ENCODE data around the gene ZHX3.

The ZHX3 gene

DNA sequence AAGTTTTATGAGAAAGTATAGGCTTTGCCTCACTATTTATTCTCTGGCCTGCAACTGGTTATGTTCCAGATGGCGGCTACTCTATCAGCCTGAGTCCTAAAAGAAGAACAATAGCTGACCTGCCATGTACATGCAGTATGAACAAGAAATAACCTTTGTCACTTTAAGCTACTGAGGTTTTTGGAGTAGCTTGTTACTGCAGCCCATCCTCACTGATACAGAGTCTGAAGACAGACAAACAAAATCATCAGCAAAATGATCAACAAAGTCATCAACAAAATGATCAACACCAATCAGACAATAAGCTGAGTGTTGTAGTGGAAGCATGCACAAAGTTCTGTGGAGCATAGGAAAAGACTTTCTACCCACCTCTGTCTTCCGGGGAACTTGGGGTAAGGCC, 97.7 kb downstream of the ZHX3 start:
- DNase-seq: no peak

DNA sequence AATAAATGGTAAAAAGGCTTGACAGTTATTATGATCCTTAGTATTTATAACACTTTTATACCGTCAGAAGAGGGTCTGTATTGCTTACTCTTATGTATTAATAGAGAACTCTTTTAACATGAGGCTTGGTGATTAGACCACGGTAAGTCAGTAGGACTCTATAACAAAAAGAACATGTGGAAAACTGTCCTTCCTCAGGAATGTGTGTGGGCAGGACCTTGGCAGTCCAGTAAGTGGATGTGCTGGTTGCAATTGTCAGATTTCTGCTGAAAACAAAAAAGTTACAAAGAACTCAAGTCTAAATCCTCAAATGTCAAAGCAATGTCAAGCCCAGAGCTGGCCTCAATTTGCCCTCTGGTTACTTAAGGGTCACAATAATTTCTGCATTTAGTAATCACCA, 99.1 kb downstream of the ZHX3 start:
- DNase-seq: no peak

GRCh38 chr20:41217422-41217821, 100.1 kb downstream of the ZHX3 start:
- no peak for DNase-seq

GRCh38 chr20:41214666-41215065, 102.9 kb downstream of the ZHX3 start:
- no peak for DNase-seq

DNA sequence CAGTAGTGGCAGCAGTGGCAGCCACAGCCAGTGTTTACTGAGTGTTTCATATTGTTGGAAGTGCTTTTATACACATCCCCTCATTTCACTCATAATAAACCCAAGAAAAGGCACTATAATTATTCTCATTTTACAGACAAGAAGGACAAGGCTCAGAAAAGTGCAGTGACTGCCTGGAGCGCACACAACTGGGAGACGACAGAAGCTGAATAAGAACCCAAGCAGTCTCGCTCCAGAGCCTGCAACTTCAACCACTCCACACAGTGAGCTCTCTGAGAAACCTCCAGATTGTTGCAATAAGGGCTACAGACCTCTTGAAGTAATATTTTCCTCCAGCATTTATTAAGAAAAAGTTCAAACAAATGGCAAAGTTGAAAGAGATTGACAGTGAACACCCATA, 103.3 kb downstream of the ZHX3 start:
- no peak for DNase-seq

DNA sequence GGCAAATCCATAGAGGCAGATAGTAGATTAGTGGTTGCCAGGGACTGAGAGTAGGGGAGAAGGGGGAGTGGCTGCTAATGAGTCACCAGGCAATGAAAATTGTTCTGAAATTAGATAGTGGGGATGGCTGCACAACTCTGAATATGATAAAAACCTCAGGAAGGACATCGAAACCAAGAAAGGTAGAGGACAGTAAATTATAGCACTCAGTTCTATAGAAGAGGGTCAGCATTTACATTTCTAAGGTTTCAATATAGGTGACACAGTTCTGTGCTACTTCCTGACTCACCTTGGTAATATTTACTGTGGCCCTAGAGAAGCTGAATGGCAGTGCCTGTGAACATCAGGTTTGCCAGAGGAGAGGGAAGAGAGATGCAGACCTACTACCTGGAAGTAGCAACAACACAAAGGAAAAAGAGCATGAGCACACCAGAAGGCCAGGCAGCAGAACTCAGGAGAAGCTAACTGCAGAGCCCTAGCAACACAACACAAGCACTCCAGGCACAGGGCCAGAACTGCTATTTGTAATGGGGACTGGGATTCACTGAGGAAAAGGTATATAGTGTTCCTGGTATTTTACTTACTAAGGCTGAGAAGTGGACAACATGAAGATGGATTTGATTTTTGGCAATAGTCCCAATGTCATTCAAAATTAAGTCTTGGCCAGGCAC, 104.2 kb downstream of the ZHX3 start:
- DNase-seq: no peak

GRCh38 chr20:41205313-41205712, 112.2 kb downstream of the ZHX3 start:
- DNase-seq: no peak

GRCh38 chr20:41204304-41205265, 112.9 kb downstream of the ZHX3 start:
- DNase-seq: no peak

GRCh38 chr20:41203660-41204059, 113.9 kb downstream of the ZHX3 start:
- DNase-seq: no peak

DNA sequence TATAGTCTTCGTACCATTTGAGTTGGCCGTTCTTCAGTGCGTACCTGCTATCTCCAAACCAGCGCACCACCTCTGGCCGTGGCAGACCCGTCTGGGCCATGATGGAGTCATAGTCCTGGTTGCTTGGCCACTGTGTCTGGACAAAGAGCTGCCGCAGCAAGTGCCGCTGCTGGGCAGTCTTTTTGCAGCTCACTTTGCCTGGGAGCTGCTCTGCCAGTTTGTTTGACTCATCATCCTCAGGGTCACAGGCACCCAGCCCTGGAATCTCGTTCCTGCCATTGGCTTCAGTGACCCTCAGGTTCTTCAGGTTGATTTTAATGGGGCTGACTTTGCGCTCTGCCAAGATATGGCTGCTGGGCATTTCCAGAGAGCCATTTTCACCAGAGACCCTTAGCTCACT, 115.1 kb downstream of the ZHX3 start:
- no peak for DNase-seq

- no peak for DNase-seq
These were observed 115.8 kb downstream of the ZHX3 start for GRCh38 chr20:41201760-41202159.

- no peak for DNase-seq
These were observed 116.9 kb downstream of the ZHX3 start for GRCh38 chr20:41200446-41201202.

- DNase-seq: no peak
These were observed 119.1 kb downstream of the ZHX3 start for GRCh38 chr20:41198443-41198842.

DNA sequence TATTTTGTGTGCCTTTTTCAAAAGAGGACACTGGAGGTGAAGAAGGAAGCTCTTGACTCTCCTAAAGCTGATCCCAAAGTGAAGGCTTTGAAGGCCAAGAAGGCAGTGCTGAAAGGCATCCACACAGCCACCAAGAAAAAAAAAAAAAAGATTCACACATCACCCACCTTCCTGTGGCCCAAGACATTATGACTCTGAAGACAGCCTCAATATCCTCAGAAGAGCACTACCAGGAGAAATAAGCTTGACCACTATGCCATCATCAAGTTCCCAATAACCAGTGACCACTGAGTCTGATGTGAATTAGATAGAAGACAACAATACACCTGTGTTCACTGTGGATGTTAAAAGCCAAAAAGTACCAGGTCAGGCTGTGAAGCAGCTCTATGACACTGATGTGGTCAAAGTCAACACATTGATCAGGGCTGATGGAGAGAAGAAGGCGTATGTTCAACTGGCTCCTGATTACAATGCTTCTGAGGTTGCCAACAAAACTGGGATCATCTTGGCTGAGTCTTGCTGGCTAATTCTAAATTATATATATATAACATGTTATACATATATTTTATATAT, 120.8 kb downstream of the ZHX3 start:
- no peak for DNase-seq

- DNase-seq: no peak
These were observed 125.0 kb downstream of the ZHX3 start for GRCh38 chr20:41192575-41192974.

DNA sequence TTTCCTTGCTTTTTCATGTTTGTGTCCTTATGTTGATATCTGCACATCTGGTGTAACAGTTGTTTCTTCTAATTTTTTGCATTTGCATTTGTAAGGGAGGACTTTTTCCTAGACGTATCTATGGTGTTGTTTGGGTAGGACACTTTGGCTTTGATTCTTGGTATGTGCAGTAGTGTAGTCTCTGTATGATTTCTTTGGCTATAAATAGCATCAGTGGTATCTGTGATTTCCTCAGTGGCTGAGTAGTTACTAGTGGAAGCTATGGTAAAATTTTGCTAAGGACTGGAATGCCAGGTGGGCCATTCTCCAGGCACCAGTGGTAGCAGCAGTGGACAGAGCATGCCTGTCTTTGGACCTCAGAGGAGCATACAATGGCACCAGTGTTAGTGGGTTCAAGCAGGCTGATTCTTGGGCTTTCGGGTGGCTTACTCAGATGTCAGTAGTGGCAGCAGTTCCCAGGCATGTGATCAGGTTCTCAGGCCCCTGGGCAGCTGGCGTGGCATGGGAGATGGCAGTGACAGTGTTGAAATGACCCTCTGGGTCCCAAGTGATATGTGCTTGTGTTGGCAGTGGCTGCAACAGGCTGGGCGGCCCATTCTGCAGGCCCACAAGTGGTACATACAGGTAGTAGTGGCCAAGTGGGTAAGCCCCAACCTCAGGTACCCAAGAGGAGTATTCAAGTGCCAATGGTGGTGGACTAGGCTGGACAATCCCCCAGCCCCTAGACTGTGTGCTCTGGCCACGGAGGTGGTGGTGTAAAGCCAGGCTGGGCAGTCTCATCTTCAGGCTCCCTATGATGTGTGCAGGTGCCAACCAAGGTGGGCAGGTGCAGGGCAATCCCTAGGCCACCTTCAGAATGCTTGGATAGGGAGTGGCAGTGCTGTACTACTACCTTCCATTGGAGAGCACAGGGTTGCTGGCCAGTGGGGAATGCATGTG, 125.7 kb downstream of the ZHX3 start:
- DNase-seq: no peak

GRCh38 chr20:41187668-41188067, 129.9 kb downstream of the ZHX3 start:
- DNase-seq: no peak

DNA sequence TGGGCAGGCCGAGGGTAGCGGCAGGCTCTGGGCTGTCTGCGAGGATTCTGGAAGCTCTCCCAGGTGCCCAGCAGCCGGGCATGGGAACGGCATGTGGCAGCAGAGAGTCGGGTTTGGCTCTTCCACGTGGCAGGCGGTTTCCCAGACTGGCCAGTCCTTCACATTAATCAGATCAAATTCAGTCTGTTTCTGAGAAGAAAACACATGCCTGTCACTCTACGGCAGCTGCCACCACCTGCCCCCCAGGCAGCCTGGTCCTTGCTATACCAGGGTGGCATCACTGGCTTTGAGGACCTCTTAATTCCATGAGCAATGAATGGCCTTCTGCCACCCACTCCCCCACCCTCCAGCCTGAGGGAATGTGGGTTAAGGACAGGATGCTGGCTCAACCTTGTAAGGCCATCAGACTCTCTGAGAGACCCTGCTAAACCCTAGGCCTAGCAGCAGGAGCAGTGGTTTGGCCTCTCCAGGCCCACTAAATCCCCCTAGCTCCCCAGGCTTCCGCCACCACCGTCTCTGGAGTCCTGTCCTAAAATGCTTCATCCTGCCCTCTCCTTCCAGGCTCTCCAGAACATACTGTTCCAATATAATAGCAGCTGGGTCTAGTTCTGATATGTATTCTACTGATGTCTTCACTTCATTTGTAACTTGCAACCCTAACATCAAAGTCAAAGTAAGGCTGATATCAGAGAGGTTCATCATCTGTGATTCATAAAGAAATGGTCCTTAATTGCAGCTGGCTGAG, 132.3 kb downstream of the ZHX3 start:
- no peak for DNase-seq

DNA sequence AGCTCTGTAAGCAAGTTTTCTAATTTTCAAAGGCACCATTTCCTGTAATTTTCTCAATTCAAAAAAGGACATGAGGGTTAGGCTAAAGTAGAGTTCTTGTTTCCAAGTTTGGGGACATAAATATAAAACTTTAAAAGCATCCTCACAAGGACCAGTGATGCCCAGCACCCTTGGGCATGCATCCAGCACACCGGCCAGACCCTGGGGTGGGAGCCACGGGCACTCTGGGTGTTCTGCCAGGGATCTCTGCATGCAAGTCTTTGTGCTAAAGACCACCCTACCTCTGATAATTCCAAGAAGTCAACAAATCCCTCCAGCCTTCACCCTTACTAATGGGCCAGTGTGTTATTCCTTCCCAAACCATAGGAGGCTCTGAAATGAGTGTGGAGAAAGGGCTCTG, 133.7 kb downstream of the ZHX3 start:
- DNase-seq: no peak

- DNase-seq: no peak
These were observed 134.1 kb downstream of the ZHX3 start for GRCh38 chr20:41183391-41183790.
